OCI-LY7 (cell line): ENCODE measurements around the gene ASIC2. TPM values are rescaled to one million over a fixed set of nuclear protein-coding genes. Genes with fewer than 3 reads are reported as not detected.

ENCODE experiments used
- BruUV-seq: library from RNA; stranded (reverse); fragments of 400-500 nt; replicated peaks from 2 replicates; lab custom pipeline; 2021; lab: Mats Ljungman, UMichigan
- CTCF ChIA-PET: fragments of 300-600 bp; sonication (Branson Sonifier 250); formaldehyde crosslinking; loops from one replicate; lab custom pipeline; 2022; ENCODE audit warnings: antibody characterized with exemption; ENCODE audit not compliant: unreplicated experiment; lab: Charles Lee
- POLR2A ChIA-PET: fragments of 300-600 bp; sonication (Branson Sonifier 250); formaldehyde crosslinking; loops from one replicate; lab custom pipeline; 2022; ENCODE audit warnings: antibody characterized with exemption; lab: Charles Lee
- DNase-seq: peaks from one replicate; pipeline ENCODE4 v3.0.0-alpha.2; 2015; ENCODE audit warnings: low spot score
- H2AFZ ChIP-seq: fragments of 200-600 bp; sonication (generic), shearing (Covaris generic); 2 replicates; pipeline ENCODE4 v1.6.1; 2014; ENCODE audit warnings: mild to moderate bottlenecking, antibody characterized with exemption, low read length, moderate library complexity
- H3K27ac ChIP-seq: fragments of 200-600 bp; sonication (generic); 2 replicates; pipeline ENCODE4 v1.5.1; 2014; ENCODE audit warnings: mixed run types, low read depth, mild to moderate bottlenecking, moderate library complexity, low read length, inconsistent platforms; ENCODE audit not compliant: poor library complexity, severe bottlenecking
- H3K36me3 ChIP-seq: fragments of 200-600 bp; sonication (generic); 2 replicates; pipeline ENCODE4 v1.6.1; 2014; ENCODE audit warnings: mild to moderate bottlenecking, antibody characterized with exemption, low read length, moderate library complexity, mixed read lengths; ENCODE audit not compliant: insufficient read depth
- H3K4me1 ChIP-seq: fragments of 200-600 bp; sonication (generic); 2 replicates; pipeline ENCODE4 v1.5.1; 2014; ENCODE audit warnings: mild to moderate bottlenecking, low read length; ENCODE audit not compliant: insufficient read depth, poor library complexity, severe bottlenecking
- H3K4me2 ChIP-seq: fragments of 200-600 bp; sonication (generic); 2 replicates; pipeline ENCODE4 v1.6.1; 2014; ENCODE audit warnings: mild to moderate bottlenecking, low read length
- H3K4me3 ChIP-seq: fragments of 200-600 bp; sonication (generic); 2 replicates; pipeline ENCODE4 v1.5.1; 2014; ENCODE audit warnings: mild to moderate bottlenecking, low read depth, low read length; ENCODE audit not compliant: poor library complexity, severe bottlenecking
- H3K79me2 ChIP-seq: fragments of 200-600 bp; sonication (generic); 2 replicates; pipeline ENCODE4 v1.6.1; 2016; ENCODE audit warnings: low read depth, mild to moderate bottlenecking, low read length, moderate library complexity, mixed read lengths; ENCODE audit not compliant: insufficient read depth
- H3K9me2 ChIP-seq: fragments of 200-600 bp; sonication (generic); 2 replicates; pipeline ENCODE4 v1.6.1; 2016; ENCODE audit warnings: mild to moderate bottlenecking, low read length, mixed read lengths; ENCODE audit not compliant: insufficient read depth
- H3K9me3 ChIP-seq: fragments of 200-600 bp; sonication (generic); 2 replicates; pipeline ENCODE4 v1.6.1; 2014; ENCODE audit warnings: mild to moderate bottlenecking, mixed run types, low read length, mixed read lengths
- H4K20me1 ChIP-seq: fragments of 200-600 bp; sonication (generic); 2 replicates; pipeline ENCODE4 v1.6.1; 2014; ENCODE audit warnings: mild to moderate bottlenecking, antibody characterized with exemption, low read length, moderate library complexity, mixed read lengths; ENCODE audit not compliant: insufficient read depth
- EZH2phosphoT487 ChIP-seq: fragments of 200-600 bp; sonication (generic); IDR thresholded peaks from 2 replicates; pipeline ENCODE4 v1.6.1; 2018; ENCODE audit warnings: low read depth, borderline replicate concordance, mild to moderate bottlenecking, mixed run types, antibody characterized with exemption, low read length, moderate library complexity, mixed read lengths
- intact Hi-C: fragments of 100-400 bp; cut with micrococcal nuclease; formaldehyde crosslinking; loops from one replicate; pipeline ENCODE4 v1.10.0; 2022; ENCODE audit not compliant: unreplicated experiment
- total RNA-seq, 2 experiments: library from RNA; depleted of rRNA in 1 of 2; stranded (reverse); fragments of >200 nt in 1 of 2; shearing (Covaris generic) in 1 of 2; gene quantifications; 2 replicates each; pipeline ENCODE4 v1.2.3, GENCODE V29; 2014 to 2022
- TF ChIP-seq, protein P1 (sequence below): fragments of 200-600 bp; sonication (generic); conservative IDR thresholded peaks from 2 replicates; pipeline ENCODE4 v1.5.1; 2014; ENCODE audit warnings: mild to moderate bottlenecking, antibody characterized with exemption, low read length, moderate library complexity, mixed read lengths

The ASIC2 gene
- total RNA-seq, 2 experiments from 2014 or later: not detected

DNA sequence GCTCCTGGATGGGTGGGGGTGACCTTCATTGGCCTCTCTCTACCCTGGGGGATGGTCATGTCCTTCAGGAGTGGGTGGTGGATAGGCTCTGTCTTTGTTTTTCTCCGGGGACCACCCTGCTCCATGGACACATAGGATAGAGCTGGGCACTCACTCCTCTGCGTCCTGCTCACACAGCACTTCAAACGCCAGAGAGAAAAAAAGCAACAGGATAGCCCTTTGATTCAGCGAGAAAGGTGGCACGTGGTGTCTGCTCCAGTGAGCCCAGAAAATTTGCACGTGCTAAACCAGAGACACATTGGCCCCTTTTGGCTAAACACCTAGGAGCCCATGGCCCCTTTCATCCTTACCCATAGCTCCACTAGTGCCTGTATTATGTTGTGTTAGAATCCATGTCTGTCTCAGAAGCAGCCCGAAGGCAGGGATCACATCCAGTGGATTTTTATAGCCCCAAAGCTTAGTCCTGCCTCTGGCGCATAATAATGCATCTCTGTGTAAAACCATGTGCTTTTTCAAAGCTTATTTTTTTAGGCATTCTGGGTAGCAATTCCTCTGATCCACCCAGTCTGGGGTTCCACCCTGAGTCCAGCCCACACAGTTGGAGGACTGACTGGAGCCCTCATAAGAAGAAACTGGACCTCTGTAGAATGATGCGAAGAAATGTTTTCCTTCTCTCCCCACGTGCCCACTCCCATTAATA is 90.1 kb downstream of the ASIC2 start:
- intact Hi-C loops: no loop called here
- no peak overlapping the region for H2AFZ ChIP-seq
- no peak overlapping the region for H3K4me3 ChIP-seq
- no peaks in the 10 kb centered on the region for H3K9me2 ChIP-seq
- ChIA-PET CTCF (no interaction called here), POLR2A (no interaction called here)
- H3K4me2 ChIP-seq: no peak overlapping the region
- no TSS peak for BruUV-seq
- TF ChIP-seq, protein P1, sequence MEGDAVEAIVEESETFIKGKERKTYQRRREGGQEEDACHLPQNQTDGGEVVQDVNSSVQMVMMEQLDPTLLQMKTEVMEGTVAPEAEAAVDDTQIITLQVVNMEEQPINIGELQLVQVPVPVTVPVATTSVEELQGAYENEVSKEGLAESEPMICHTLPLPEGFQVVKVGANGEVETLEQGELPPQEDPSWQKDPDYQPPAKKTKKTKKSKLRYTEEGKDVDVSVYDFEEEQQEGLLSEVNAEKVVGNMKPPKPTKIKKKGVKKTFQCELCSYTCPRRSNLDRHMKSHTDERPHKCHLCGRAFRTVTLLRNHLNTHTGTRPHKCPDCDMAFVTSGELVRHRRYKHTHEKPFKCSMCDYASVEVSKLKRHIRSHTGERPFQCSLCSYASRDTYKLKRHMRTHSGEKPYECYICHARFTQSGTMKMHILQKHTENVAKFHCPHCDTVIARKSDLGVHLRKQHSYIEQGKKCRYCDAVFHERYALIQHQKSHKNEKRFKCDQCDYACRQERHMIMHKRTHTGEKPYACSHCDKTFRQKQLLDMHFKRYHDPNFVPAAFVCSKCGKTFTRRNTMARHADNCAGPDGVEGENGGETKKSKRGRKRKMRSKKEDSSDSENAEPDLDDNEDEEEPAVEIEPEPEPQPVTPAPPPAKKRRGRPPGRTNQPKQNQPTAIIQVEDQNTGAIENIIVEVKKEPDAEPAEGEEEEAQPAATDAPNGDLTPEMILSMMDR: no peak
- no peak for TF ChIP-seq EZH2phosphoT487
- no peak for DNase-seq
- no peaks in the 10 kb centered on the region for H3K36me3 ChIP-seq
- H3K9me3 ChIP-seq: no peaks in the 10 kb centered on the region
- H4K20me1 ChIP-seq: no peaks in the 10 kb centered on the region
- H3K79me2 ChIP-seq: no peaks in the 10 kb centered on the region
- H3K27ac ChIP-seq: no peak overlapping the region
- no peaks in the 10 kb centered on the region for H3K4me1 ChIP-seq

DNA sequence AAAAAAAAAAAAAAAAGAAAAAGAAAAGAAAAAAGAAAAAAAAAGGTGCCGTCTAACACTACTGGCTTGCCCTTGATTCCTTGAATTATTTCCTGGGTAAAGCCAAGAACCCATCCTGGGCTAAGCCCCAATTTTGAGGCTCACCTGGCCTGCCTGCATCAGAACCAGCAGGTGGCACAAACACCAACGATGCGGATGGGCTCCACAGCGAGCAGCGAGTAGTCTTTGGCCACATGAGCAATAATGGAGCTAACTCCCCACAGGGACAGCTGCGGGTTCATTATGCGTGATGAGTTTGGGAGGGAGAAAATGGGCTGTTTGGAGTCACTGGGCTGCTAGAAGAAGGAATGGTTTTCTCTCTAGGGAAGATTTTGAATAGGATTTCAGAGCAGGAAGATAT is 91.1 kb downstream of the ASIC2 start:
- Histone ChIP-seq H3K4me2 (no peak overlapping the region), H3K9me2 (no peaks in the 10 kb centered on the region), H3K4me1 (no peaks in the 10 kb centered on the region), H3K79me2 (no peaks in the 10 kb centered on the region), H3K36me3 (no peaks in the 10 kb centered on the region), H3K4me3 (no peak overlapping the region), H3K27ac (no peak overlapping the region), H4K20me1 (no peaks in the 10 kb centered on the region), H2AFZ (no peak overlapping the region), H3K9me3 (no peaks in the 10 kb centered on the region)
- ChIA-PET CTCF (no interaction called here), POLR2A (interaction anchor here (0.7 to 0.8 kb wide), 2 partner anchors 20 to 181 kb away, joined by 3 read pairs; no protein-coding TSS in a partner anchor)
- intact Hi-C loops: no loop called here
- BruUV-seq: no TSS peak
- TF ChIP-seq, protein P1: no peak
- no peak for TF ChIP-seq EZH2phosphoT487
- DNase-seq: no peak

DNA sequence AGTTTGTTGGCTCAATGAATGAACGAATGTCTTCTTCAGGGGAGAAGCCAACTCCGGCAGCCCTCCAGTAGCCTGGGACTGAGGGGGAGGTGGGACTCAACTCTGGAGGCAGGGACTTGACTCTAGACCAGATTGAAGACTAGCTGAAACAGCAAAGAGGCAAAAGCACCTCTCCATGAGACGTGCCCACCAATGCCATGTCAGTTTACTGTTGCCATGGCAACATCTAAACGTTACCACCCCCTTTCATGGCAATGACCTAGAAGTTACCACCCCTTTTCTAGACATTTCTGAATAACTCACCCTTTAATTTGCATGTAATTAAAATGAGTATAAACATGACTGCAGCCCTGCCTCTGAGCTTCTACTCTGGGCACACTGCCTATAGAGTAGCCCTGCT is 91.8 kb downstream of the ASIC2 start:
- Histone ChIP-seq H3K4me3 (no peak overlapping the region), H3K9me3 (no peaks in the 10 kb centered on the region), H3K36me3 (no peaks in the 10 kb centered on the region), H3K4me2 (no peak overlapping the region), H2AFZ (no peak overlapping the region), H3K27ac (no peak overlapping the region), H3K4me1 (no peaks in the 10 kb centered on the region), H4K20me1 (no peaks in the 10 kb centered on the region), H3K79me2 (no peaks in the 10 kb centered on the region), H3K9me2 (no peaks in the 10 kb centered on the region)
- CTCF ChIA-PET: no interaction called here
- TF ChIP-seq, protein P1: no peak
- no peak for TF ChIP-seq EZH2phosphoT487
- POLR2A ChIA-PET: interaction anchor here (0.7 to 0.8 kb wide), 2 partner anchors 19 to 180 kb away, joined by 3 read pairs; no protein-coding TSS in a partner anchor
- intact Hi-C loops: no loop called here
- no TSS peak for BruUV-seq
- no peak for DNase-seq
